T-cell (primary cell): ENCODE results near the gene SASS6. TPM values are rescaled to one million over a fixed set of nuclear protein-coding genes. Genes with fewer than 3 reads are reported as not detected.

Experiments
- ATAC-seq, 4 experiments: fragments of 200-7000 bp in 3 of 4; fragments of 150-1000 bp in 1 of 4; cut with Tn5 transposase; replicated peaks in 1 of 4; 1 replicate in 3 of 4; 2 replicates in 1 of 4; pipeline ENCODE4 v1.10.0; 2021; ENCODE audit warnings: moderate library complexity in 3 of 4, mild to moderate bottlenecking in 2 of 4, moderate number of reproducible peaks in 1 of 4
- CTCF ChIA-PET, 2 donors: fragments of 300-600 bp; sonication (Branson Sonifier 250); formaldehyde crosslinking; loops; one replicate each; lab custom pipeline; 2022; ENCODE audit warnings: antibody characterized with exemption in 2 of 2; lab: Charles Lee
- POLR2A ChIA-PET, 2 donors: fragments of 300-600 bp; sonication (Branson Sonifier 250); formaldehyde crosslinking; loops; one replicate each; lab custom pipeline; 2022; ENCODE audit warnings: antibody characterized with exemption in 2 of 2; lab: Charles Lee
- DNase-seq, 35 experiments: peaks; one replicate each; pipeline versions ENCODE4 v3.0.0 to v3.0.0-alpha.2; 2013 to 2023
- H3K27ac ChIP-seq: one replicate; pipeline ENCODE4 v1.5.1; 2013; ENCODE audit warnings: low read length
- H3K27me3 ChIP-seq, 2 experiments: replicated peaks in 1 of 2; 1 replicate in 1 of 2; 2 replicates in 1 of 2; pipeline versions ENCODE4 v1.6.1 to v1.7.0; 2013; ENCODE audit warnings: low read length in 1 of 2, mixed read lengths in 1 of 2; ENCODE audit not compliant: control insufficient read depth in 2 of 2, insufficient read depth in 2 of 2; ENCODE audit errors: extremely low read depth in 1 of 2
- H3K36me3 ChIP-seq, 2 donors: 1 replicate in 1 of 2; 2 replicates in 1 of 2; pipeline versions ENCODE4 v1.6.1 to v1.7.0; 2013; ENCODE audit warnings: low read length in 1 of 2; ENCODE audit not compliant: control insufficient read depth in 2 of 2, insufficient read depth in 1 of 2; ENCODE audit errors: extremely low read depth in 1 of 2
- H3K4me1 ChIP-seq, 2 experiments: 1 replicate in 1 of 2; 2 replicates in 1 of 2; pipeline versions ENCODE4 v1.6.1 to v1.7.0; 2013; ENCODE audit warnings: low read length in 2 of 2, mixed read lengths in 1 of 2; ENCODE audit not compliant: insufficient read depth in 2 of 2, control insufficient read depth in 1 of 2; ENCODE audit errors: extremely low read depth in 1 of 2
- H3K4me3 ChIP-seq, 2 donors: 1 replicate in 1 of 2; 2 replicates in 1 of 2; pipeline versions ENCODE4 v1.5.1 to v1.7.0; 2013; ENCODE audit warnings: mild to moderate bottlenecking in 2 of 2, low read length in 1 of 2, moderate library complexity in 1 of 2; ENCODE audit not compliant: control insufficient read depth in 1 of 2; ENCODE audit errors: extremely low read depth in 1 of 2
- H3K9me3 ChIP-seq: 2 replicates; pipeline ENCODE4 v1.7.0; 2013
- H3K27ac Mint-ChIP-seq, 2 donors: one replicate each; pipeline ENCODE4 v1.8.0; 2020 to 2021; ENCODE audit warnings: mild to moderate bottlenecking in 2 of 2, mixed read lengths in 2 of 2
- H3K27me3 Mint-ChIP-seq, 2 donors: one replicate each; pipeline ENCODE4 v1.8.0; 2021 to 2022; ENCODE audit warnings: mixed read lengths in 2 of 2
- H3K36me3 Mint-ChIP-seq: one replicate; pipeline ENCODE4 v1.8.0; 2021; ENCODE audit warnings: mixed read lengths
- H3K4me1 Mint-ChIP-seq, 3 donors: one replicate each; pipeline ENCODE4 v1.8.0; 2020 to 2022; ENCODE audit warnings: mixed read lengths in 3 of 3, mild to moderate bottlenecking in 1 of 3
- H3K4me3 Mint-ChIP-seq, 3 donors: one replicate each; pipeline ENCODE4 v1.8.0; 2020 to 2022; ENCODE audit warnings: mild to moderate bottlenecking in 3 of 3, mixed read lengths in 3 of 3, moderate library complexity in 3 of 3
- H3K9me3 Mint-ChIP-seq, 3 donors: one replicate each; pipeline ENCODE4 v1.8.0; 2020 to 2022; ENCODE audit warnings: mixed read lengths in 3 of 3
- WGBS: methylation state at CpG from one replicate; pipeline ENCODE4 v1.1.5; 2013; ENCODE audit warnings: missing lambda C conversion rate; ENCODE audit not compliant: insufficient coverage; 5-methylcytosine and 5-hydroxymethylcytosine counted together
- total RNA-seq, 35 experiments: library from RNA in 6 of 35; stranded (reverse) in 6 of 35; fragments of 120-200 nt in 1 of 35; gene quantifications; one replicate each; pipeline versions ENCODE4 v1.2.1 to v1.2.4 and lab custom pipeline; 2013 to 2026

Gene SASS6
- total RNA-seq, 5 donors from 2014 or later (not counting 1 experiment from before 2014, with no cell fraction given) = 2.8 to 6.6 (median 4.4) TPM

DNA sequence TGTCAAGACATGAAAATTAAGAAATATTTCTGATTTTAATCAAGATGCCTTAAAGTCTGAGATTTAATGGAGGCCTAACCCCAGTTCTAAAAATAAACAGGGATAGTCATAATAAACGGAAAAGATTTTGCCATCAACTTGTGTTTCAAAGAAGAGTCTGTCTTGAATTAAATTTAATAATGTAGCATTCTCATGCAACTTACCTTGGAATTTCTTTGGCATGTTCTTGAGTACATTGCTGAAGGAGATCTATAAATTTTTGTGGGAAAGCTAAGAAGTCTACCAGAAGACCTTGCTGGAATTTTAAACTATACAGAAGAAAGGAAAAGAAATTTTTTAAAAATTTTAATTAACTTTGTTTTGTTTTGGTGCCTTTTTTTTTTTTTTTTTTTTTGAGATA is 10.6 kb downstream of the SASS6 start:
- no peak overlapping the region for H3K4me3 Mint-ChIP-seq
- peaks cover 6 to 8% of the 10 kb centered on the region in 2 donors for H3K36me3 ChIP-seq
- no peaks in the 10 kb centered on the region for H3K27me3 Mint-ChIP-seq
- H3K4me1 Mint-ChIP-seq = no peaks in the 10 kb centered on the region
- H3K27me3 ChIP-seq = no peaks in the 10 kb centered on the region
- peaks cover 23% of the 10 kb centered on the region for H3K36me3 Mint-ChIP-seq
- no peak overlapping the region for H3K27ac Mint-ChIP-seq
- no peaks in the 10 kb centered on the region for H3K4me1 ChIP-seq
- no peaks in the 10 kb centered on the region for H3K9me3 Mint-ChIP-seq
- ATAC-seq (no peak), DNase-seq (no peak)
- CTCF ChIA-PET = no interaction called here
- no peaks in the 10 kb centered on the region for H3K9me3 ChIP-seq
- no peak overlapping the region for H3K4me3 ChIP-seq
- POLR2A ChIA-PET = interaction anchor here in 1 of 2 donors (0.6 kb wide), 1 partner anchor 416 kb away, joined by 3 read pairs; the partner anchor contains the start of gene GPR88
- no peak overlapping the region for H3K27ac ChIP-seq
- WGBS = no CpG with 5 or more reads among the region's 1 CpG

GRCh38 chr1:100115524-100115923 is 17.2 kb downstream of the SASS6 start:
- Mint-ChIP-seq H3K27me3 (no peaks in the 10 kb centered on the region), H3K36me3 (peaks cover 24% of the 10 kb centered on the region), H3K9me3 (no peaks in the 10 kb centered on the region), H3K4me3 (no peak overlapping the region), H3K27ac (no peak overlapping the region), H3K4me1 (no peaks in the 10 kb centered on the region)
- Histone ChIP-seq H3K27ac (no peak overlapping the region), H3K27me3 (no peaks in the 10 kb centered on the region), H3K4me3 (no peak overlapping the region), H3K4me1 (no peaks in the 10 kb centered on the region), H3K9me3 (no peaks in the 10 kb centered on the region), H3K36me3 (peaks cover 4 to 6% of the 10 kb centered on the region in 2 donors)
- ATAC-seq (no peak), DNase-seq (no peak)
- ChIA-PET CTCF (no interaction called here), POLR2A (no interaction called here)
- WGBS = no CpG with 5 or more reads among the region's 4 CpGs

DNA sequence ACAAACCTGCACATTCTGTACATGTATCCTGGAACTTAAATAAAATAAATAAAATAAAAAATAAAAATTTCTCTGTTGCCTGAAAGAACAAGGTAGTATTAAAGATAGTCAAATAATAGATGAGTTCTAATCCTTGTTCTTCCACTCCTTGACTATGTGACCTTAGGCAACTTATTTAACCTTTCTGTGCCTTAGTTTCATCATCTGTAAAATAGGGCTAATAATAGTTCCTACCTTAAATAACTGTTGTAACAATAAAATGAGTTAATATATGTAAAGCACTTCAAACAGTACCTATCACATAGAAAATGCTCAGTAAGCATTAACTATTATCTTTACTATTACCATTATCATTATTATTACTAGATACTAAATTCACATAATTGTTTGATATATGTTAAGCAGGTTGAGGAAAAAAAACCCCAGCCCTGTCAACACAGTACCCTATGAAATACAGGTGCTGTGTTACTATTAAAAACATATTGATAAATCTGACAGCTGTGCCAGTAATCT is 23.1 kb downstream of the SASS6 start:
- ChIA-PET CTCF (no interaction called here), POLR2A (interaction anchor here in 1 of 2 donors (0.8 kb wide), 1 partner anchor 1298 kb away, joined by 5 read pairs; no protein-coding TSS in a partner anchor)
- H3K27me3 Mint-ChIP-seq = no peaks in the 10 kb centered on the region
- Histone ChIP-seq H3K36me3 (peaks cover 0 to 11% of the 10 kb centered on the region in 2 donors), H3K4me3 (no peak overlapping the region), H3K27me3 (no peaks in the 10 kb centered on the region), H3K4me1 (peaks cover 0 to 5% of the 10 kb centered on the region in 2 experiments), H3K9me3 (no peaks in the 10 kb centered on the region), H3K27ac (no peak overlapping the region)
- no peak for DNase-seq
- peaks cover 5 to 7% (median 5%) of the 10 kb centered on the region in 3 donors for H3K4me1 Mint-ChIP-seq
- no peak for ATAC-seq
- H3K36me3 Mint-ChIP-seq = peaks cover 22% of the 10 kb centered on the region
- no peaks in the 10 kb centered on the region for H3K9me3 Mint-ChIP-seq
- H3K4me3 Mint-ChIP-seq = no peak overlapping the region
- no peak overlapping the region for H3K27ac Mint-ChIP-seq

DNA sequence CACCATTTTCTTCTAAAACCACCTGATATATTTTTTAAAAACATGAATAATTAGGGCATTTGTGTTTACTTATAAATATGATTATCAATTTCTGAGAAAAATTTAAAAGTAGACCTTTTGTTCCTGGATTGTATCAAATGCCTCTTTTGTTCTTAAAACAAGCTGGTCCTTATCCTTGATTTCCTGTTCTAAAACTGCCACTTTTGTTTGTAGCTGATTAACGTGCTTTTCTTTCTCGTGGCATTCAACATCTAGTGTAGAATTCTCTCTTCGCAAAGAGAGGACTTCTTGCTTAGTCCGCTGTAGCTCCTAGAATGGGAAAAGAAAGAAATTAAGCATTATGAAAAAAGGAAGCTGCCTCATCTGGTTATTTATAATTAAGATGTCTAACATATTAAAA is 25.0 kb downstream of the SASS6 start:
- Histone ChIP-seq H3K27me3 (no peaks in the 10 kb centered on the region), H3K36me3 (peaks cover 0 to 25% of the 10 kb centered on the region in 2 donors), H3K4me1 (peaks cover 0 to 5% of the 10 kb centered on the region in 2 experiments), H3K27ac (no peak overlapping the region), H3K4me3 (no peak overlapping the region), H3K9me3 (no peaks in the 10 kb centered on the region)
- no peak for DNase-seq
- no peak for ATAC-seq
- no CpG with 5 or more reads among the region's 4 CpGs for WGBS
- H3K36me3 Mint-ChIP-seq = peaks cover 27% of the 10 kb centered on the region
- ChIA-PET POLR2A (interaction anchor here in 1 of 2 donors (0.8 kb wide), 1 partner anchor 26 kb away, joined by 6 read pairs; no protein-coding TSS in a partner anchor), CTCF (interaction anchor here in 1 of 2 donors (0.6 kb wide), 1 partner anchor 1333 kb away, joined by 3 read pairs; no protein-coding TSS in a partner anchor)
- H3K27ac Mint-ChIP-seq = no peak overlapping the region
- no peaks in the 10 kb centered on the region for H3K9me3 Mint-ChIP-seq
- no peak overlapping the region for H3K4me3 Mint-ChIP-seq
- H3K4me1 Mint-ChIP-seq = peaks cover 5 to 7% (median 5%) of the 10 kb centered on the region in 3 donors
- H3K27me3 Mint-ChIP-seq = no peaks in the 10 kb centered on the region

DNA sequence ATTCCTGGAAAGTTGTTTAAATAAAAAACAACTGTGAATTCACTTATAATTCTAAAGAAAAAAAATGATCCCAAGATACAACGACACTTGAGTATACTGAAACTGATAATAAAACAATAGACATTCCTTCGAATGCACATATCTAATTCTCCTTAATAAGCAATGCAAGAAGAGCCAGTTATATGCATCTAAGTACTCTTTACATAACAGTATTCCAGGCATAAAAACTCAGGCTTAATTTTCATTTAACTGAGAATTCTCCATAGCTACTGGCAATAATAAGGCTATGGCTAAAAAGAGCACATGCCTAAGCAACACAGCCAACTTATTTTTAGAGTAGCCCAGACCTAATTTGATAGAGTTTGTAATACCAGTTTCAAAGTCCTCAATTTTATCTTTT is 31.2 kb downstream of the SASS6 start:
- Mint-ChIP-seq H3K9me3 (no peaks in the 10 kb centered on the region), H3K27me3 (no peaks in the 10 kb centered on the region), H3K4me1 (no peaks in the 10 kb centered on the region), H3K4me3 (no peak overlapping the region), H3K36me3 (peaks cover 32% of the 10 kb centered on the region), H3K27ac (no peak overlapping the region)
- ChIA-PET CTCF (no interaction called here), POLR2A (no interaction called here)
- no peaks in the 10 kb centered on the region for H3K27me3 ChIP-seq
- no peak overlapping the region for H3K27ac ChIP-seq
- no peak overlapping the region for H3K4me3 ChIP-seq
- peaks cover 0 to 35% of the 10 kb centered on the region in 2 donors for H3K36me3 ChIP-seq
- no peak for DNase-seq
- ATAC-seq = no peak
- WGBS = 100% methylated on average over 1 of the region's 2 CpGs
- H3K4me1 ChIP-seq = no peaks in the 10 kb centered on the region
- no peaks in the 10 kb centered on the region for H3K9me3 ChIP-seq

- no peak overlapping the region for H3K27ac ChIP-seq
- WGBS = no CpG with 5 or more reads among the region's 1 CpG
- ChIA-PET CTCF (no interaction called here), POLR2A (no interaction called here)
- peaks cover 0 to 29% of the 10 kb centered on the region in 2 donors for H3K36me3 ChIP-seq
- H3K4me1 Mint-ChIP-seq = no peaks in the 10 kb centered on the region
- no peaks in the 10 kb centered on the region for H3K27me3 ChIP-seq
- no peaks in the 10 kb centered on the region for H3K4me1 ChIP-seq
- no peaks in the 10 kb centered on the region for H3K9me3 Mint-ChIP-seq
- ATAC-seq = no peak
- no peaks in the 10 kb centered on the region for H3K27me3 Mint-ChIP-seq
- DNase-seq = no peak
- peaks cover 35% of the 10 kb centered on the region for H3K36me3 Mint-ChIP-seq
- H3K4me3 Mint-ChIP-seq = no peak overlapping the region
- H3K4me3 ChIP-seq = no peak overlapping the region
- H3K27ac Mint-ChIP-seq = no peak overlapping the region
- H3K9me3 ChIP-seq = no peaks in the 10 kb centered on the region
Measured at GRCh38 chr1:100100202-100100601, 32.5 kb downstream of the SASS6 start.
